ENCODE measurements around the gene FIBCD1.

DNA sequence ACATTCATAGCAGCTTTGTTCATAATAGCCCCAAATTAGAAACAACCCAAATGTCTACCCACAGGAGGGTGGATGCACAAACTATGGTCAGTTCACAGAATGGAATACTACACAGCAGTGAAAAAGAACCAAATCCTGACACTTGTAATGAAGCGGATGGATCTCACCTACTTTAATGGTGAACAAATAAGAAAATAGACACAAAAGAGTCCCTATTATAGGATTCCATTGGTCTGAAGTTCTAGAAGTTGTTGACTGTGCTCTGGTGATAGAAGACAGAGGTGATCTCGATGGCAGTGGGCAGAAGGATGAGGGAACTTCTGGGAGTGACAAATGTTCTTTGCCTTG is 49.3 kb upstream of the FIBCD1 start:
- TF ChIP-seq POLR2A (IDR thresholded peaks at IDR 0.05), result no peak
- TF ChIP-seq, protein P1, sequence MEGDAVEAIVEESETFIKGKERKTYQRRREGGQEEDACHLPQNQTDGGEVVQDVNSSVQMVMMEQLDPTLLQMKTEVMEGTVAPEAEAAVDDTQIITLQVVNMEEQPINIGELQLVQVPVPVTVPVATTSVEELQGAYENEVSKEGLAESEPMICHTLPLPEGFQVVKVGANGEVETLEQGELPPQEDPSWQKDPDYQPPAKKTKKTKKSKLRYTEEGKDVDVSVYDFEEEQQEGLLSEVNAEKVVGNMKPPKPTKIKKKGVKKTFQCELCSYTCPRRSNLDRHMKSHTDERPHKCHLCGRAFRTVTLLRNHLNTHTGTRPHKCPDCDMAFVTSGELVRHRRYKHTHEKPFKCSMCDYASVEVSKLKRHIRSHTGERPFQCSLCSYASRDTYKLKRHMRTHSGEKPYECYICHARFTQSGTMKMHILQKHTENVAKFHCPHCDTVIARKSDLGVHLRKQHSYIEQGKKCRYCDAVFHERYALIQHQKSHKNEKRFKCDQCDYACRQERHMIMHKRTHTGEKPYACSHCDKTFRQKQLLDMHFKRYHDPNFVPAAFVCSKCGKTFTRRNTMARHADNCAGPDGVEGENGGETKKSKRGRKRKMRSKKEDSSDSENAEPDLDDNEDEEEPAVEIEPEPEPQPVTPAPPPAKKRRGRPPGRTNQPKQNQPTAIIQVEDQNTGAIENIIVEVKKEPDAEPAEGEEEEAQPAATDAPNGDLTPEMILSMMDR (IDR thresholded peaks at IDR 0.05), result no peak
